B cell (primary cell): ENCODE results near the gene KCNC4. TPM values are rescaled to one million over a fixed set of nuclear protein-coding genes. Genes with fewer than 3 reads are reported as not detected.

Experiments
- ATAC-seq: fragments of 200-7000 bp; cut with Tn5 transposase; one replicate; pipeline ENCODE4 v1.10.0; 2021; ENCODE audit warnings: low read depth, mild to moderate bottlenecking, moderate number of reproducible peaks, moderate library complexity
- CTCF ChIA-PET: fragments of 350-600 bp; sonication (Branson Sonifier 250); formaldehyde crosslinking; loops from one replicate; lab custom pipeline; 2021; ENCODE audit warnings: antibody characterized with exemption, inconsistent platforms; lab: Charles Lee
- POLR2A ChIA-PET: fragments of 350-600 bp; sonication (Branson Sonifier 250); formaldehyde crosslinking; loops from one replicate; lab custom pipeline; 2021; ENCODE audit warnings: antibody characterized with exemption; lab: Charles Lee
- DNase-seq: peaks from one replicate; pipeline ENCODE4 v3.0.0; 2013
- H2AFZ ChIP-seq: 2 replicates; pipeline ENCODE4 v1.6.1; 2012; ENCODE audit warnings: mild to moderate bottlenecking, low read depth, low read length; ENCODE audit not compliant: insufficient read depth, poor library complexity, severe bottlenecking
- H3K27ac ChIP-seq, 2 donors: 1 replicate in 1 of 2; 2 replicates in 1 of 2; pipeline ENCODE4 v1.5.1; 2012 to 2013; ENCODE audit warnings: low read length in 2 of 2, mild to moderate bottlenecking in 2 of 2, moderate library complexity in 1 of 2
- H3K27me3 ChIP-seq, 4 experiments: fragments of 200-600 bp in 1 of 4; sonication (generic) in 1 of 4; replicated peaks in 1 of 4; 1 replicate in 2 of 4; 2 replicates in 2 of 4; pipeline versions ENCODE4 v1.6.1 to v1.7.0; 2013 to 2016; ENCODE audit warnings: low read length in 3 of 4, mild to moderate bottlenecking in 2 of 4, mixed read lengths in 1 of 4, moderate library complexity in 1 of 4; ENCODE audit not compliant: insufficient read depth in 4 of 4, control insufficient read depth in 3 of 4; ENCODE audit errors: control extremely low read depth in 1 of 4
- H3K36me3 ChIP-seq, 2 experiments: replicated peaks in 1 of 2; 1 replicate in 1 of 2; 2 replicates in 1 of 2; pipeline versions ENCODE4 v1.6.1 to v1.7.1; 2013; ENCODE audit warnings: low read length in 1 of 2; ENCODE audit not compliant: insufficient read depth in 2 of 2, control insufficient read depth in 1 of 2; ENCODE audit errors: control extremely low read depth in 1 of 2, extremely low read depth in 1 of 2
- H3K4me1 ChIP-seq, 2 donors: fragments of 200-600 bp in 1 of 2; sonication (generic) in 1 of 2; 1 replicate in 1 of 2; 2 replicates in 1 of 2; pipeline versions ENCODE4 v1.5.1 to v1.6.1; 2013 to 2017; ENCODE audit warnings: low read length in 2 of 2; ENCODE audit not compliant: control insufficient read depth in 2 of 2, insufficient read depth in 2 of 2
- H3K4me2 ChIP-seq: replicated peaks from 2 replicates; pipeline ENCODE3; 2012; ENCODE audit warnings: mild to moderate bottlenecking, low read depth, low read length; ENCODE audit not compliant: poor library complexity, severe bottlenecking
- H3K4me3 ChIP-seq, 5 experiments: fragments of 200-600 bp in 1 of 5; sonication (generic) in 1 of 5; 1 replicate in 3 of 5; 2 replicates in 2 of 5; pipeline versions ENCODE4 v1.5.1 to v1.7.0; 2011 to 2016; ENCODE audit warnings: low read length in 4 of 5, mild to moderate bottlenecking in 4 of 5, low read depth in 2 of 5, control low read depth in 1 of 5, moderate library complexity in 1 of 5; ENCODE audit not compliant: insufficient read depth in 1 of 5; ENCODE audit errors: control extremely low read depth in 1 of 5, extremely low read depth in 1 of 5
- H3K79me2 ChIP-seq: fragments of 200-600 bp; sonication (generic); one replicate; pipeline ENCODE4 v1.6.0; 2016; ENCODE audit warnings: low read length; ENCODE audit not compliant: control insufficient read depth, insufficient read depth
- H3K9ac ChIP-seq: fragments of 200-600 bp; sonication (generic); 2 replicates; pipeline ENCODE4 v1.6.1; 2017; ENCODE audit warnings: mild to moderate bottlenecking, low read length, moderate library complexity
- H3K9me3 ChIP-seq, 3 donors: one replicate each; pipeline versions ENCODE4 v1.6.1 to v1.7.1; 2013; ENCODE audit warnings: low read length in 2 of 3; ENCODE audit not compliant: control insufficient read depth in 2 of 3, insufficient read depth in 1 of 3; ENCODE audit errors: control extremely low read depth in 1 of 3
- H4K20me1 ChIP-seq: 2 replicates; pipeline ENCODE4 v1.6.0; 2012; ENCODE audit warnings: mild to moderate bottlenecking, low read length; ENCODE audit not compliant: insufficient read depth, control insufficient read depth, poor library complexity, severe bottlenecking
- H3K27ac Mint-ChIP-seq: one replicate; pipeline ENCODE4 v1.8.0; 2021; ENCODE audit warnings: mixed read lengths
- H3K27me3 Mint-ChIP-seq: one replicate; pipeline ENCODE4 v1.8.0; 2021; ENCODE audit warnings: mixed read lengths
- H3K4me1 Mint-ChIP-seq: one replicate; pipeline ENCODE4 v1.8.0; 2021; ENCODE audit warnings: mixed read lengths
- H3K4me3 Mint-ChIP-seq: one replicate; pipeline ENCODE4 v1.8.0; 2021; ENCODE audit warnings: mixed read lengths
- H3K9me3 Mint-ChIP-seq: one replicate; pipeline ENCODE4 v1.8.0; 2022; ENCODE audit warnings: mixed read lengths; ENCODE audit not compliant: insufficient read depth
- EZH2 ChIP-seq: IDR thresholded peaks from 2 replicates; pipeline ENCODE4 v1.6.1; 2012; ENCODE audit warnings: borderline replicate concordance, low read depth, mild to moderate bottlenecking, moderate library complexity, low read length; ENCODE audit not compliant: insufficient read depth, poor library complexity, severe bottlenecking
- WGBS: methylation state at CpG from one replicate; pipeline ENCODE4 v1.1.5; 2013; ENCODE audit warnings: missing lambda C conversion rate; ENCODE audit not compliant: insufficient coverage; 5-methylcytosine and 5-hydroxymethylcytosine counted together
- intact Hi-C: fragments of 100-400 bp; cut with micrococcal nuclease; formaldehyde crosslinking; loops from one replicate; pipeline ENCODE4 v1.10.0; 2022
- polyA plus RNA-seq: library from polyadenylated mRNA; depleted of rRNA; stranded (reverse); fragments of >200 nt; gene quantifications from 2 replicates; pipeline ENCODE4 v1.2.3, GENCODE V29; 2012
- total RNA-seq, 2 donors: library from RNA; stranded (reverse); fragments of 120-200 nt in 1 of 2; gene quantifications; 1 replicate in 1 of 2; 2 replicates in 1 of 2; pipeline versions ENCODE4 v1.2.3 to v1.2.4, GENCODE V29; 2013 to 2022
- TF ChIP-seq, protein P1 (sequence below): fragments of 200-600 bp; IDR thresholded peaks from one replicate; pipeline ENCODE4 v1.8.0; 2022; ENCODE audit warnings: antibody characterized with exemption, mild to moderate bottlenecking

The KCNC4 gene
- total and polyA plus RNA-seq, 2 donors (not counting 1 experiment from before 2014, with no cell fraction given) = 3.2 to 24.1 TPM

DNA sequence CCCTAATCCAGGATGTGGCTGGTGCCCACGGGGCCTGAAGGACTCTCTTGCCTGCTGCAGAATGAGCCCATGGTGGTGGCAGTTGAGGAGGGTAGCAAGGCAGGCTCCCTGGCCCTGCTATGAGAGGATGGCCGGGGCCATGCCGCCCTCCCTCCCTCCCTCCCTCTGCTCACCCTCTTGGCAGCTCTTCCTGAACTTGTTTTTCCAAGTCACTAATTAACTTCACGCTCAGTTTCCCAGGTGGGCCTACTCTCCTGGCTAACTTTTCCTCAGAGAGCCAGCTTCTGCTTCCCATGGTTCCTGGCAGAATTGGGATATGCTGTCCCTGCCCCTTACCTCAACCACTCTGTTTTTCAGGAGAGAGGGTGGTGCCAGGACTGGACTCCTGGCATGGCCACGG lies 10.2 kb downstream of the KCNC4 start:
- DNase-seq (no peak), ATAC-seq (no peak)
- Histone ChIP-seq H3K36me3 (peaks cover 0 to 4% of the 10 kb centered on the region in 2 experiments), H3K9me3 (no peaks in the 10 kb centered on the region), H3K4me3 (no peak overlapping the region), H2AFZ (no peak overlapping the region), H3K27me3 (no peaks in the 10 kb centered on the region), H3K4me2 (no peak overlapping the region), H3K4me1 (no peaks in the 10 kb centered on the region), H4K20me1 (no peaks in the 10 kb centered on the region), H3K9ac (no peak overlapping the region), H3K79me2 (no peaks in the 10 kb centered on the region), H3K27ac (no peak overlapping the region)
- CTCF ChIA-PET = interaction anchor here (1.4 to 1.7 kb wide), 3 partner anchors 12 to 240 kb away, joined by 5 to 10 read pairs (median 9); no protein-coding TSS in a partner anchor
- no peak overlapping the region for H3K4me3 Mint-ChIP-seq
- POLR2A ChIA-PET = no interaction called here
- no peaks in the 10 kb centered on the region for H3K27me3 Mint-ChIP-seq
- TF ChIP-seq, protein P1, sequence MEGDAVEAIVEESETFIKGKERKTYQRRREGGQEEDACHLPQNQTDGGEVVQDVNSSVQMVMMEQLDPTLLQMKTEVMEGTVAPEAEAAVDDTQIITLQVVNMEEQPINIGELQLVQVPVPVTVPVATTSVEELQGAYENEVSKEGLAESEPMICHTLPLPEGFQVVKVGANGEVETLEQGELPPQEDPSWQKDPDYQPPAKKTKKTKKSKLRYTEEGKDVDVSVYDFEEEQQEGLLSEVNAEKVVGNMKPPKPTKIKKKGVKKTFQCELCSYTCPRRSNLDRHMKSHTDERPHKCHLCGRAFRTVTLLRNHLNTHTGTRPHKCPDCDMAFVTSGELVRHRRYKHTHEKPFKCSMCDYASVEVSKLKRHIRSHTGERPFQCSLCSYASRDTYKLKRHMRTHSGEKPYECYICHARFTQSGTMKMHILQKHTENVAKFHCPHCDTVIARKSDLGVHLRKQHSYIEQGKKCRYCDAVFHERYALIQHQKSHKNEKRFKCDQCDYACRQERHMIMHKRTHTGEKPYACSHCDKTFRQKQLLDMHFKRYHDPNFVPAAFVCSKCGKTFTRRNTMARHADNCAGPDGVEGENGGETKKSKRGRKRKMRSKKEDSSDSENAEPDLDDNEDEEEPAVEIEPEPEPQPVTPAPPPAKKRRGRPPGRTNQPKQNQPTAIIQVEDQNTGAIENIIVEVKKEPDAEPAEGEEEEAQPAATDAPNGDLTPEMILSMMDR = no peak
- TF ChIP-seq EZH2 = no peak
- intact Hi-C loops = no loop called here
- H3K9me3 Mint-ChIP-seq = no peaks in the 10 kb centered on the region
- 93% methylated on average over 4 of the region's 5 CpGs for WGBS
- peaks cover 1% of the 10 kb centered on the region for H3K4me1 Mint-ChIP-seq
- H3K27ac Mint-ChIP-seq = no peak overlapping the region

- H4K20me1 ChIP-seq = no peaks in the 10 kb centered on the region
- ATAC-seq (no peak), DNase-seq (no peak)
- ChIA-PET CTCF (no interaction called here), POLR2A (no interaction called here)
- intact Hi-C loops = no loop called here
- H3K36me3 ChIP-seq = peaks cover 0 to 4% of the 10 kb centered on the region in 2 experiments
- H3K27me3 Mint-ChIP-seq = no peaks in the 10 kb centered on the region
- H2AFZ ChIP-seq = no peak overlapping the region
- no peak overlapping the region for H3K4me3 Mint-ChIP-seq
- H3K27ac ChIP-seq = no peak overlapping the region
- 93% methylated on average over 4 of the region's 4 CpGs for WGBS
- H3K9me3 ChIP-seq = no peaks in the 10 kb centered on the region
- no peaks in the 10 kb centered on the region for H3K9me3 Mint-ChIP-seq
- no peaks in the 10 kb centered on the region for H3K4me1 ChIP-seq
- no peak for TF ChIP-seq EZH2
- TF ChIP-seq, protein P1 = no peak
- no peaks in the 10 kb centered on the region for H3K27me3 ChIP-seq
- H3K79me2 ChIP-seq = no peaks in the 10 kb centered on the region
- H3K4me1 Mint-ChIP-seq = peaks cover 1% of the 10 kb centered on the region
- H3K9ac ChIP-seq = no peak overlapping the region
- H3K27ac Mint-ChIP-seq = no peak overlapping the region
- no peak overlapping the region for H3K4me3 ChIP-seq
- no peak overlapping the region for H3K4me2 ChIP-seq
These were observed 11.0 kb downstream of the KCNC4 start for GRCh38 chr1:110221119-110221518.
